HepG2 (cell line): ENCODE measurements around the gene PLA2G2A. TPM values are rescaled to one million over a fixed set of nuclear protein-coding genes. Genes with fewer than 3 reads are reported as not detected.

Source experiments
- BCL6 ChIP-seq: IDR thresholded peaks from 2 replicates; pipeline ENCODE4 v1.6.1; 2016; ENCODE audit warnings: missing genetic modification reagents, missing compliant biosample characterization
- CCDC6 ChIP-seq: sonication (generic); formaldehyde crosslinking; IDR thresholded peaks from 2 replicates; pipeline ENCODE4 v1.8.1; 2022; ENCODE audit warnings: mild to moderate bottlenecking, missing genetic modification reagents, moderate library complexity
- CHCHD3 ChIP-seq: sonication (generic); formaldehyde crosslinking; IDR thresholded peaks from 2 replicates; pipeline ENCODE4 v1.8.0; 2022; ENCODE audit warnings: mild to moderate bottlenecking, missing genetic modification reagents, moderate library complexity
- DMAP1 ChIP-seq: IDR thresholded peaks from 2 replicates; pipeline ENCODE4 v1.6.1; 2016
- DR1 ChIP-seq: sonication (generic); formaldehyde crosslinking; IDR thresholded peaks from 2 replicates; pipeline ENCODE4 v1.8.0; 2021; ENCODE audit warnings: mild to moderate bottlenecking, missing genetic modification reagents, inconsistent platforms
- FLYWCH1 ChIP-seq: sonication (generic); formaldehyde crosslinking; IDR thresholded peaks from 2 replicates; pipeline ENCODE4 v1.8.1; 2023; ENCODE audit warnings: mild to moderate bottlenecking, missing genetic modification reagents
- FOXA3 ChIP-seq: IDR thresholded peaks from 2 replicates; pipeline ENCODE4 v1.6.1; 2016; ENCODE audit warnings: missing genetic modification reagents, missing compliant biosample characterization
- FOXP1 ChIP-seq, 2 experiments: fragments of 450-650 bp in 1 of 2; IDR thresholded peaks; 2 replicates each; pipeline ENCODE4 v1.6.1; 2017 to 2018; ENCODE audit warnings: antibody characterized with exemption in 1 of 2
- HMGA1 ChIP-seq: sonication (generic); formaldehyde crosslinking; conservative IDR thresholded peaks from 2 replicates; pipeline ENCODE4 v1.4.0; 2020; ENCODE audit warnings: missing genetic modification reagents
- MXD4 ChIP-seq: IDR thresholded peaks from 2 replicates; pipeline ENCODE4 v1.6.1; 2016; ENCODE audit warnings: mild to moderate bottlenecking, missing biosample characterization, missing genetic modification reagents
- NFKB2 ChIP-seq: sonication (generic); formaldehyde crosslinking; IDR thresholded peaks from 2 replicates; pipeline ENCODE4 v1.4.0; 2020; ENCODE audit warnings: missing genetic modification reagents, borderline replicate concordance
- NFYB ChIP-seq: sonication (generic); formaldehyde crosslinking; IDR thresholded peaks from 2 replicates; pipeline ENCODE4 v1.4.0; 2020; ENCODE audit warnings: missing genetic modification reagents
- SIN3B ChIP-seq: fragments of 150-350 bp; IDR thresholded peaks from 2 replicates; pipeline ENCODE4 v1.6.1; 2014; ENCODE audit warnings: low read length
- SNAPC2 ChIP-seq: sonication (generic); formaldehyde crosslinking; IDR thresholded peaks from 2 replicates; pipeline ENCODE4 v1.8.1; 2022; ENCODE audit warnings: mild to moderate bottlenecking, missing genetic modification reagents
- SRF ChIP-seq: IDR thresholded peaks from 2 replicates; pipeline ENCODE4 v1.6.1; 2011; ENCODE audit warnings: mild to moderate bottlenecking, low read depth, low read length, moderate library complexity
- TAF15 ChIP-seq: fragments of 200-400 bp; formaldehyde crosslinking; IDR thresholded peaks from one replicate; pipeline ENCODE4 v1.6.1; 2018; ENCODE audit warnings: mild to moderate bottlenecking, low read depth, low read length; ENCODE audit not compliant: poor library complexity, severe bottlenecking
- ZFP36 ChIP-seq: fragments of 150-350 bp; IDR thresholded peaks from 2 replicates; pipeline ENCODE4 v1.6.1; 2018; ENCODE audit warnings: borderline replicate concordance, low read length, low read depth; ENCODE audit not compliant: partially characterized antibody
- ZNF20 ChIP-seq: sonication (generic); formaldehyde crosslinking; IDR thresholded peaks from 2 replicates; pipeline ENCODE4 v1.4.0; 2020; ENCODE audit warnings: mild to moderate bottlenecking, moderate library complexity, missing genetic modification reagents
- ZNF552 ChIP-seq: sonication (generic); formaldehyde crosslinking; IDR thresholded peaks from 2 replicates; pipeline ENCODE4 v1.9.0; 2022; ENCODE audit warnings: missing genetic modification reagents, mild to moderate bottlenecking, borderline replicate concordance
- ZNF737 ChIP-seq: sonication (generic); formaldehyde crosslinking; IDR thresholded peaks from 2 replicates; pipeline ENCODE4 v1.5.0; 2020; ENCODE audit warnings: missing genetic modification reagents, mild to moderate bottlenecking, borderline replicate concordance
- ZNF775 ChIP-seq: sonication (generic); formaldehyde crosslinking; IDR thresholded peaks from 2 replicates; pipeline ENCODE4 v1.4.0; 2020; ENCODE audit warnings: missing genetic modification reagents, mild to moderate bottlenecking, moderate library complexity, borderline replicate concordance
- ZNF879 ChIP-seq: sonication (generic); formaldehyde crosslinking; IDR thresholded peaks from 2 replicates; pipeline ENCODE4 v1.8.1; 2023; ENCODE audit warnings: missing genetic modification reagents
- ZSCAN21 ChIP-seq: sonication (generic); formaldehyde crosslinking; IDR thresholded peaks from 2 replicates; pipeline ENCODE4 v1.8.0; 2022; ENCODE audit warnings: mild to moderate bottlenecking, missing genetic modification reagents, moderate library complexity, borderline replicate concordance
- polyA plus RNA-seq, 8 experiments: library from polyadenylated mRNA; depleted of rRNA in 3 of 8; stranded (reverse) in 7 of 8; unstranded in 1 of 8; fragments of >200 nt; fragmentation: Illumina TruSeq in 4 of 8; extraction: Trizol in 4 of 8; gene quantifications; 2 replicates each; pipeline versions ENCODE4 v1.2.1 to v1.2.3, GENCODE V29; 2011 to 2016; ENCODE audit warnings: low read depth in 4 of 8, missing spikeins in 1 of 8, mixed read lengths in 1 of 8; ENCODE audit not compliant: insufficient read depth in 1 of 8
- total RNA-seq, 5 experiments: library from RNA; depleted of rRNA; stranded (reverse); fragments of >200 nt; fragmentation: Illumina TruSeq; extraction: Trizol; gene quantifications; 2 replicates each; pipeline ENCODE4 v1.2.3, GENCODE V29; 2016; ENCODE audit warnings: low read depth in 1 of 5
- TF ChIP-seq, protein P1 (sequence below): sonication (generic); formaldehyde crosslinking; IDR thresholded peaks from 2 replicates; pipeline ENCODE4 v1.4.0; 2020; ENCODE audit warnings: mild to moderate bottlenecking, low read depth, missing genetic modification reagents
- TF ChIP-seq, protein P2 (sequence below): sonication (generic); formaldehyde crosslinking; IDR thresholded peaks from 2 replicates; pipeline ENCODE4 v1.5.1; 2020; ENCODE audit warnings: missing genetic modification reagents, mild to moderate bottlenecking, borderline replicate concordance
- TF ChIP-seq, protein P3 (sequence below): sonication (generic); formaldehyde crosslinking; IDR thresholded peaks from 2 replicates; pipeline ENCODE4 v1.8.1; 2023; ENCODE audit warnings: mild to moderate bottlenecking, missing genetic modification reagents
- TF ChIP-seq, protein P4 (sequence below): sonication (generic); formaldehyde crosslinking; IDR thresholded peaks from 2 replicates; pipeline ENCODE4 v1.8.0; 2023; ENCODE audit warnings: mild to moderate bottlenecking, missing genetic modification reagents

The PLA2G2A gene
- total and polyA plus RNA-seq, 2 of the 13 experiments (the other 11 are each of a cell fraction or from before 2014, with no cell fraction given): 0.35 to 30.3 TPM

DNA sequence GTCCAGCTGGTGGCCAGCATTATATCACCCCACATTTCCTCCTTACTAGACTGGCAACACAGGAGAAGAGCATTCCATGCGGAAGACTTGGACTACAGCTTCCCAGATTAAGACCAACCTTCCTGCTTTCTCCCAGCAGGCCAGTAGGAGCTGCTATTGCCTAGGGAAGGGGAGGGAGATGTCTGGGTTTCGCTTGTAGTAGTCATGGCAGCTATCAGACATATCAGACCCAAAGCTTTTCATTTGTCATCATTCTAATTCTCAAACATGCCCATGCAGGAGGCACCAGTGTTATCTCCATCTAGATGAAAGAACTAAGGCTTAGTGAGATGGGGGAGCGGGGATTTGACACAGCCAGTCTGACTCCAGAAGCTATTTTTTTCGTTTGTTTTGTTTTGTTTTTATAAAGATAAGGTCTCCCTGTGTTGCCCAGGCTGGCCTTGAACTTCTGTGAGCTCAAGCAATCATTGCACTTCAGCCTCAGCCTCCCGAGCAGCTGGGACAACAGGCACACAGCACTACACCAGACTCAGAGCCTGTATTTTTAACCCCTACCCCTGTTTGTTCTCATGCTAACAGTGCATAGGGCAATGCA is 4.5 kb downstream of the PLA2G2A start (continued):
- no peak for TF ChIP-seq SRF
- TF ChIP-seq NFKB2 (CRISPR knock-in tag): no peak
- TF ChIP-seq, protein P1, sequence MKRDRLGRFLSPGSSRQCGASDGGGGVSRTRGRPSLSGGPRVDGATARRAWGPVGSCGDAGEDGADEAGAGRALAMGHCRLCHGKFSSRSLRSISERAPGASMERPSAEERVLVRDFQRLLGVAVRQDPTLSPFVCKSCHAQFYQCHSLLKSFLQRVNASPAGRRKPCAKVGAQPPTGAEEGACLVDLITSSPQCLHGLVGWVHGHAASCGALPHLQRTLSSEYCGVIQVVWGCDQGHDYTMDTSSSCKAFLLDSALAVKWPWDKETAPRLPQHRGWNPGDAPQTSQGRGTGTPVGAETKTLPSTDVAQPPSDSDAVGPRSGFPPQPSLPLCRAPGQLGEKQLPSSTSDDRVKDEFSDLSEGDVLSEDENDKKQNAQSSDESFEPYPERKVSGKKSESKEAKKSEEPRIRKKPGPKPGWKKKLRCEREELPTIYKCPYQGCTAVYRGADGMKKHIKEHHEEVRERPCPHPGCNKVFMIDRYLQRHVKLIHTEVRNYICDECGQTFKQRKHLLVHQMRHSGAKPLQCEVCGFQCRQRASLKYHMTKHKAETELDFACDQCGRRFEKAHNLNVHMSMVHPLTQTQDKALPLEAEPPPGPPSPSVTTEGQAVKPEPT: no peak
- TF ChIP-seq FOXA3: peak; percentile 71
- TF ChIP-seq FOXP1 (IDR thresholded peaks at IDR 0.05): peak; percentile 85
- TF ChIP-seq FOXP1 (CRISPR knock-in tag; IDR thresholded peaks at IDR 0.05): peak; percentile 87
- no peak for TF ChIP-seq ZFP36
- TF ChIP-seq ZNF20 (CRISPR knock-in tag): no peak
- TF ChIP-seq ZNF775 (CRISPR knock-in tag): no peak
- TF ChIP-seq MXD4: no peak
- no peak for TF ChIP-seq DR1
- TF ChIP-seq NFYB (CRISPR knock-in tag): no peak
- 0 out of 2 replicates have a peak, but pooled peaks have one; percentile 72 for TF ChIP-seq ZSCAN21 (CRISPR knock-in tag)
- no peak for TF ChIP-seq ZNF879 (CRISPR knock-in tag)
- TF ChIP-seq SNAPC2: no peak
- no peak for TF ChIP-seq TAF15
- TF ChIP-seq SIN3B: no peak
- no peak for TF ChIP-seq ZNF737 (CRISPR knock-in tag)
- TF ChIP-seq, protein P2, sequence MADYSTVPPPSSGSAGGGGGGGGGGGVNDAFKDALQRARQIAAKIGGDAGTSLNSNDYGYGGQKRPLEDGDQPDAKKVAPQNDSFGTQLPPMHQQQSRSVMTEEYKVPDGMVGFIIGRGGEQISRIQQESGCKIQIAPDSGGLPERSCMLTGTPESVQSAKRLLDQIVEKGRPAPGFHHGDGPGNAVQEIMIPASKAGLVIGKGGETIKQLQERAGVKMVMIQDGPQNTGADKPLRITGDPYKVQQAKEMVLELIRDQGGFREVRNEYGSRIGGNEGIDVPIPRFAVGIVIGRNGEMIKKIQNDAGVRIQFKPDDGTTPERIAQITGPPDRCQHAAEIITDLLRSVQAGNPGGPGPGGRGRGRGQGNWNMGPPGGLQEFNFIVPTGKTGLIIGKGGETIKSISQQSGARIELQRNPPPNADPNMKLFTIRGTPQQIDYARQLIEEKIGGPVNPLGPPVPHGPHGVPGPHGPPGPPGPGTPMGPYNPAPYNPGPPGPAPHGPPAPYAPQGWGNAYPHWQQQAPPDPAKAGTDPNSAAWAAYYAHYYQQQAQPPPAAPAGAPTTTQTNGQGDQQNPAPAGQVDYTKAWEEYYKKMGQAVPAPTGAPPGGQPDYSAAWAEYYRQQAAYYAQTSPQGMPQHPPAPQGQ (CRISPR knock-in tag): no peak
- no peak for TF ChIP-seq FLYWCH1 (CRISPR knock-in tag)
- TF ChIP-seq, protein P3, sequence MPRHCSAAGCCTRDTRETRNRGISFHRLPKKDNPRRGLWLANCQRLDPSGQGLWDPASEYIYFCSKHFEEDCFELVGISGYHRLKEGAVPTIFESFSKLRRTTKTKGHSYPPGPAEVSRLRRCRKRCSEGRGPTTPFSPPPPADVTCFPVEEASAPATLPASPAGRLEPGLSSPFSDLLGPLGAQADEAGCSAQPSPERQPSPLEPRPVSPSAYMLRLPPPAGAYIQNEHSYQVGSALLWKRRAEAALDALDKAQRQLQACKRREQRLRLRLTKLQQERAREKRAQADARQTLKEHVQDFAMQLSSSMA: no peak
- TF ChIP-seq, protein P4, sequence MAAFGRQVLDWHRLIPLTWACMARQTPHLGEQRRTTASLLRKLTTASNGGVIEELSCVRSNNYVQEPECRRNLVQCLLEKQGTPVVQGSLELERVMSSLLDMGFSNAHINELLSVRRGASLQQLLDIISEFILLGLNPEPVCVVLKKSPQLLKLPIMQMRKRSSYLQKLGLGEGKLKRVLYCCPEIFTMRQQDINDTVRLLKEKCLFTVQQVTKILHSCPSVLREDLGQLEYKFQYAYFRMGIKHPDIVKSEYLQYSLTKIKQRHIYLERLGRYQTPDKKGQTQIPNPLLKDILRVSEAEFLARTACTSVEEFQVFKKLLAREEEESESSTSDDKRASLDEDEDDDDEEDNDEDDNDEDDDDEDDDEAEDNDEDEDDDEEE (CRISPR knock-in tag): no peak
- peak; percentile 97 for TF ChIP-seq BCL6
- no peak for TF ChIP-seq CHCHD3 (CRISPR knock-in tag)
- no peak for TF ChIP-seq CCDC6 (CRISPR knock-in tag)
- no peak for TF ChIP-seq DMAP1 (CRISPR knock-in tag)
- TF ChIP-seq HMGA1 (CRISPR knock-in tag): no peak
- no peak for TF ChIP-seq ZNF552
